Esophagus mucosa (tissue), 1 donor: ENCODE measurements around the gene ACAD10. TPM values are rescaled to one million over a fixed set of nuclear protein-coding genes. Genes with fewer than 3 reads are reported as not detected.

ENCODE experiments used
- ATAC-seq: fragments of 200-7000 bp; cut with Tn5 transposase; one replicate; pipeline ENCODE4 v1.9.1; 2020
- total RNA-seq: library from RNA; stranded (reverse); gene quantifications from one replicate; pipeline ENCODE4 v1.2.4, GENCODE V29; 2023
- donor health status: DM: yes; HTN: yes; CAD: no.

ACAD10 gene
- total RNA-seq, 1 donor from 2014 or later, result 14.7 TPM

GRCh38 chr12:111777345-111778045, 91.6 kb downstream of the ACAD10 start:
- no peak for ATAC-seq

- ATAC-seq, result no peak
Observed at GRCh38 chr12:111780166-111780565, 94.3 kb downstream of the ACAD10 start.

- ATAC-seq, result peak; percentile 87
Observed at GRCh38 chr12:111780615-111781014, 94.8 kb downstream of the ACAD10 start.

GRCh38 chr12:111781085-111781658, 95.3 kb downstream of the ACAD10 start:
- no peak for ATAC-seq

GRCh38 chr12:111783046-111783445, 97.2 kb downstream of the ACAD10 start:
- no peak for ATAC-seq

GRCh38 chr12:111784953-111785352, 99.1 kb downstream of the ACAD10 start:
- no peak for ATAC-seq

- ATAC-seq, result no peak
Observed at GRCh38 chr12:111785651-111786050, 99.8 kb downstream of the ACAD10 start.

GRCh38 chr12:111788178-111788654, 102.4 kb downstream of the ACAD10 start:
- peak; percentile 27 for ATAC-seq

- ATAC-seq, result no peak
Observed at GRCh38 chr12:111789779-111790178, 103.9 kb downstream of the ACAD10 start.

- peak; percentile 16 for ATAC-seq
Observed at GRCh38 chr12:111791507-111791906, 105.7 kb downstream of the ACAD10 start.

GRCh38 chr12:111792155-111792855, 106.5 kb downstream of the ACAD10 start:
- peak; percentile 88 for ATAC-seq

GRCh38 chr12:111792856-111793235, 107.0 kb downstream of the ACAD10 start:
- ATAC-seq, result no peak

- ATAC-seq, result no peak
Observed at GRCh38 chr12:111798182-111798581, 112.3 kb downstream of the ACAD10 start.

GRCh38 chr12:111799758-111800157, 113.9 kb downstream of the ACAD10 start:
- ATAC-seq, result no peak

- no peak for ATAC-seq
Observed at GRCh38 chr12:111803038-111803626, 117.3 kb downstream of the ACAD10 start.

GRCh38 chr12:111803851-111804250, 118.0 kb downstream of the ACAD10 start:
- no peak for ATAC-seq

GRCh38 chr12:111806304-111806703, 120.5 kb downstream of the ACAD10 start:
- no peak for ATAC-seq

Other genes with a start within 250 kb of the ACAD10 start
- gene ATXN2, start 86.7 kb upstream of the ACAD10 start, total RNA-seq, result 22.2 TPM
- 11.0 TPM for gene BRAP, start 97 bp upstream of the ACAD10 start, total RNA-seq
- 135 TPM for gene ALDH2, start 80.9 kb downstream of the ACAD10 start, total RNA-seq
- gene MAPKAPK5, start 156.2 kb downstream of the ACAD10 start, total RNA-seq, result 24.0 TPM